Left forelimb (tissue), 1 donor: Measurements from ENCODE around the gene SMNDC1.

Source experiments
- DNase-seq: peaks from one replicate; pipeline ENCODE4 v3.0.0-alpha.2; 2018; ENCODE audit warnings: low spot score

Gene SMNDC1

DNA sequence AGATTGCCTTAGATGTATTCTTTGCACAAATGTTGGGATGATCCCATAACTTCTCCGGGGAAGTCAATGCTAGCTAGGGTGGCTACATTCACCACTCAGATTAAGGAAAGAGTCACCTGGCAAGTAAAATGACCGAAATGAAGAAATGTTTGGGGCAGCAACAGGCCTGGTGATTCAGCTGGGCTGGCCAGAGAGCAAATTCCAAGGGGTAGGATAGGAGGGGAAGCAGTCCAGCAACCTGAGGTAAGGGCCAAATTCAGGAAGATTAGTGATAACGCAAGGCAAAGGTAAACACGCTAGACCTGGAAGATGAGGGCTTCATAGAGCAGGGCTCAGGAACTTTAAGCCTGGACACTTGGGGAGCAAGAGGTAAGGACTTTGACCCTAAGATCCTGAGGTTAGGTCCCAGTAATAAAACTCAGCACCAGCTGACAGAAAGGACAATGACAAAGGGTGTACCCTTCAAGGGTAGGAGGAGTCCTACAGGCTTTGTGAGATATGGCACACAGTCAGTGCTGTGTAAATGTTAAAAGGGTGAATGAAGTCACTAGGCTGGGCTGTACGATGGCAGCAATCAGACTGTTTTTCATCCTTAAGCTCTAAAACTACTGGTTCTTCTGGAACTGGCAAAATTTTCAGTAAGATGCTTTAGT is 22.7 kb upstream of the SMNDC1 start:
- DNase-seq: no peak

DNA sequence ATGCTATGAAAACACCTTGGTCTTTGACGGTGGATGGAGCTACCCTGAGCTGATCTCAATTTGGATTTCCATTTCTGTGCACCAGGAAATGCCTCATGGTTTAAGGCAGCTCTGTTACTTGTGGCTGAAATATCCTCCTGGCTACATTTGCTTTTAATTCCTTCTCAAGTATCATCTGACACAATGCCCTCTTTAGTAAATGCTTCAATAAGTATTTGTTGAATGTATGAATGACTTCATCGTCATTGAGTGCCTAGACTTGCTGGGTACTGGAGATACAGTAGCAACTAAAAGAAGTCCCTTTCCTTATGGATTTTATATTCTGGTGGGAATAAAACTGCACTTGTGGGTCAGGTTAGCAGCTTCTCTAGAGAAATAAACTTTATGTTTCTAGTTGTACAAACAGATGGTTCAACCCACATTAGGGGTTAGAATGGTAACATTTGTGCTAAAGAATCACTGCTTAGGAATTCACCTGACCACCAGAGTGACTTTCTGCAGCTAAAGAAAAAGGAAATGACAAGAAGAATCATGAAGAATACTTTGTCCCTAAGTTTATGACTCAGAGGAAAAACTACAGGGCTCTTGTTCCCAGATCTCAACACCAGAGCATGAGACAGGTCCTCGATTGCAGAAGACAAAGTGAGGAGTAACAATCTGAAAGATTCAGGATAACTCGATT is 21.8 kb upstream of the SMNDC1 start:
- DNase-seq: no peak

DNA sequence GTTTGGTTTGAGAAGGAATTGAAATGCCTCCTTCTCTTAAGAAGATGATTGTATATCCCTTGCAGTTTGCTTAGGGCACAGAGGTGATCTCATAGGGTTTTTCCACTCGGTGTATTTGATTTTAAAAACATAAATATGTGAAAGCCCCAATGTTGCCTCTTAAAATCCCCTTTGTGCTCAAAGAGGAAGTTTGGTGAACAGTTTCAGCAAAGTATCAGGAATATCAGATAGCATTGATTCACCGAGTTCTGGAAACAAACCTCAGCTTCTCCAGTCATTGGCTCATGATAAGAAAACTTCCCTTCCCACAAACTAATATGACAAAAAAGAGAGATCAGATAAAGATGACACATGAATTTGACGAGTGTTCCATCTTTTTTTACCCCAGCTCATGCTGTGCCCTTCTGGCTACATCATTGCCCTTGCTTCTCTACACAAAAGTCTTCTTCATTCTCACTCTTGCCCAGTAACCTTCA is 20.1 kb upstream of the SMNDC1 start:
- no peak for DNase-seq

DNA sequence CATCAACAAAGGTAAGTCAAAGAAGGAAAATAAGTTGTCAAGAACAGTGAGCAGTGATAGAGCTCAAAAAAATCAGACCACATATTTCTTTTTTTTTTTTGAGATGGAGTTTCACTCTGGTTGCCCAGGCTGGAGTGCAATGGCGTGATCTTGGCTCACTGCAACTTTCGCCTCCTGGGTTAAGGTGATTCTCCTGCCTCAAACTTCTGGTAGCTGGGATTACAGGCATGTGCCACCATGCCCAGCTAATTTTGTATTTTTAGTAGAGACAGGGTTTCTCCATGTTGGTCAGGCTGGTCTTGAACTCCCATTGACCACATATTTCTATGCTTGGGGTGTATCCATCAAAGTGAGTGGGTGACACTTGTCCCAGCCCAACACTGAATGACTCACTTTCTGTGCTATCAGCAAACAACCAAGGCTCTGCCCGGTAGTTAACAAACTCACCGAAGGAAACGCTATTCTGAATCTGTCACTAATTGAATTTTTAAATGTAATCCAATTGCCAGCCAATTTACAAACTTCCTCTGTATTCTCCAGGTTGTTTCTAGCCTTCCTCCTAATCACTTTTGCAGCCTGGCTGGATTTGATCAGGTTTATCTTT is 19.6 kb upstream of the SMNDC1 start:
- no peak for DNase-seq

DNA sequence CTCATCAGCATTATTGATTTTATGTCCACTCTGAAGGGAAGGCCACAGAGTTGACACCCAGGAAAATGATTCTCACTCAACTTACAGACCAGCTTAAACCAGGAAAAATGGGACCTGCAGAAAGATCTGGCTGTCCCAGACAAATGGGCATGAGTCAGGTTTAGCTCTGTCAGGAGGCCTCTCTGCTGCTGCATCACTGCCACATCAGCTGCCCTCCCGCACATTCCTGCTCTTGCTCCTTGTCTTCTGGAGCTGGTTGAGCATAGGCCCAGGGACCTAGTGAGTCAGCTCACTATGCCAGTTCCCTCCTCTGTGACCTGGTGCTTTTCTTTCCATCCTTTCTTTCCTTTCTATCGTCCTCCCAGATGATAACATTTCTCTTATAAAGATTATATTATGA is 18.8 kb upstream of the SMNDC1 start:
- no peak for DNase-seq

DNA sequence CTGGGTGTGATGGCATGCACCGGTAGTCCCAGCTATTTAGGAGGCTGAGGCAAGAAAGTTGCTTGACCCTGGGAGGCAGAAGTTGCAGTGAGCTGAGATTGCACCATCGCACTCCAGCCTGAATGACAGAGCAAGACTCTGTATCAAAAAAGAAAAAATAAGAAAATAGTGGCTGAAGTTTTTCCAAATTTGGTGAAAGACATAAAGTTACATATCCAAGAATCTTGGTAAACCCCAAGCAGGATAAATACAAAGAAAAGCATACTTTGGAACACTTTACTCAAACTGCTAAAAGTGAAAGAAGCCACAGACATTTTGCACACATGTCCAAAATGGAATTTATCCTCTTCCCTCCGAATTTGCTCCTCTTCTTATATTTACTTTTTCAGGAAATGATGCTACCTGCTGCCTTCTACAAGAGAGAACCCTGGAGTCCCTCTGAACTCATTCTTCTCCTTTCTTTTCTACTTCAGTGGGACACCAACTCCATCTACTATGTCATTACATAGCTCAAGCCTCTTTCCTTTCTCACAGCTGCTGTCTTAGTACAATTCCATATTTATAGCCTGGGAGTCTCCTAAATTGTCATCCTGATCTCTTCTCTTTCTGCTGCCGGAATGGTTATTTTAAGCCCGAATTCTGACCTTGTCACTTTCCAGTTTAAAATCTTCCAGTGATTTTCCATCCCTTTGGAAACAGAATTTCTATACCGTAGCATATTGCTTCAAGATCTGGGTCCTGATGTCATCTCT is 17.3 kb upstream of the SMNDC1 start:
- DNase-seq: no peak

DNA sequence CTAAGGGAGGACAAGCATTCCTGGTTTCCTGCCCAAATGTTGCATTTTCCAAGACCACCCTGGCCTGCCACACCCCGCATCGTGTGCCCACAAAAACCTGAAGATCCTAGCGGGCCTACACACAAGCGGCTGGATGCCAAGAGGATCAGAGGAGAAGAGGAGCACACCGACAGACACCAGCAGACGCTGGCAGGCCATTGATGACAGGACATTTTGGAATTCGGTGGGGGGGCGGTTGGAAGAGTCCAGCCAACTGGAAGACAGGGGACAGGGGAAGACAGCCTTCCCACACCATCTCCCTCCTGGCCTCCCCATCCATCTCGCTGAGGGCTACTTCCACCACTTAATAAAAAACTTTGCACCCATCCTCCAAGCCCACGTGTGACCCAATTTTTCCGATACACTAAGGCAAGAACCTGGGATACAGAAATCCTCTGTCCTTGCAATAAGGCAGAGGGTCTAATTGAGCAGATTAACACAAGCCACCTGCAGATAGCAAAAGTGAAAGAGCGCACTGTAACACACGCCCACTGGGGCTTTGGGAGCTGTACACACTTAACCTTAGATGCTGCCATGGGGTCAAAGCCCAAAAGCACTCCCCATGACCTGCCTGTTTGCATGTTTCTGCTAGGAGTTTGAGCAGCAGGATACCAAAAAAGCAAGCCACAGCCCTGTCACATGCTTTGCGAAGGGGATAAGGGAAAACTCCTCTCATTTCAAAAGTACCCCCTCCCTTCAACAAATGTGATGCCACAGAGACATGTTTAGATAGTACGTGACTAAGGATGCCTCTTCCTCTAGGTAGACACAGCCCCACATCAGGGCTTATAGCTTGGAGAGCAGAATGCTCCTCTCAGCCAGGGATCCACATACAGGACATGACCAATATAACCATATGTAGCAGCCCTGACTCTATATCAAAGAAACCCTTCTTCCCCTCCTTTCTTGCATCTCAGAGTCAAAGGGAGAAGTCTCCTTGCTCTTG is 13.4 kb upstream of the SMNDC1 start:
- no peak for DNase-seq

DNA sequence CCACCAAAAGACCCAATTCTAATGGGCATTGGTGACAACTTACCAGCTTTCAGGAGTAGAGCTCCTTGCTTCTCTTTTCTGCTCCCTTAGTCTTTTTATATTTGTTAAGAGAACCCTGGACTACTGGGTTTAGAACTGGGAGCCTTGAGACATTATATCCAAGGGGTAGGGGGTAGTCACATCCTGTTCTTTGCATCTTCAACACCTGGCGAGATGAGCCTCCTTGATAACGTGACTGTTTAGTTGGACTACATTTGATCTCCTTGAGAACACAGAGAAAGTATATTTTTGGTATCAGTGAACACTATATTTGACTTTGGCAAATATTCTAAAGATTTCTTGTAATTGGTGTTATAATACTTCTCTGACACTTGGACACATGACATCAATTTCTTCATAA is 9.0 kb upstream of the SMNDC1 start:
- no peak for DNase-seq

DNA sequence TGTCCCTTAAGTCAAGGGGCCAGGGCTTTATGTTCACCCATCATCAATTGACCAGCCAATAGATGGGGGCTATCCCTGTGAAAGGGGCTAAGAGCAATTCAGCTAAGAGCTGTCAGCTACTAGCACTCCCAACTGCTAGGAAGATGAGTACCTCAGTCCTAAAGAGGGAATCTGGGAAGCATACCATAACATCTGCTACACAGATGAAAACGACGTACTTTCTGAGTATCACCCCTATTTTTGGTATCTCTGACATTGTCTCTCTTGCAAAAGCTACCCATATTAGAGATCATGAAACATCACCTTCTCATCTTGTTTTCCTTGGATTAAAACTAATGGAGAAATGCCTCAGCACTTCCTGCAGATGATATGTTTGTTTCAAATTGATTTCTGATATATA is 7.5 kb upstream of the SMNDC1 start:
- DNase-seq: no peak

DNA sequence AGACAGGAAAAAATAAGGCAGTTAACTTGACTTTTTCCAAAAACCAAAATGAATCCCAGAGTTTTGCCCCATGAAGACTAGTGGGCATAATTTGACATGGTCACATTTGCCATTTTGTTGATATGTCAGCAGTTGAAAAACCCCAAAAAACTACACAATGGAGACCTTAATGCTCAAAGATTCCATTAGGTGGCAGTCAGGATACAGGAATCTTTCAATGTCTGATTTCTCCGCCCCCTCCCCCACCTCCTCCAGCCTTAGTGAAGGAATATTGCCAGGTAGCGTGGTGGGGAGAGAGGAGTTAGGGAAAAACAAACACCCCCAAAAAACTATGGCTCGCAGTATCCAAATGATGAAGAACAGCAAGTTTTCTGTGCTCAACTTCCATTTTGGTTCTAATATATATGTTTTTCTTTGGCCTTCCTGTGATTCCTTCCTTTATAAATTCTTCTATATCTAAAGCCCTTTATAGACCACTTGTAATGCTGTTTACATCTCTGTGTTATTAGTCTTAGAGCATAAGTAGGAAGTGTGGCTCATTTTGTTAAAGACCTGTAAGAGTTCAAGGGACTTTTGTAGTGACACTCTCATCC is 6.7 kb upstream of the SMNDC1 start:
- DNase-seq: no peak

DNA sequence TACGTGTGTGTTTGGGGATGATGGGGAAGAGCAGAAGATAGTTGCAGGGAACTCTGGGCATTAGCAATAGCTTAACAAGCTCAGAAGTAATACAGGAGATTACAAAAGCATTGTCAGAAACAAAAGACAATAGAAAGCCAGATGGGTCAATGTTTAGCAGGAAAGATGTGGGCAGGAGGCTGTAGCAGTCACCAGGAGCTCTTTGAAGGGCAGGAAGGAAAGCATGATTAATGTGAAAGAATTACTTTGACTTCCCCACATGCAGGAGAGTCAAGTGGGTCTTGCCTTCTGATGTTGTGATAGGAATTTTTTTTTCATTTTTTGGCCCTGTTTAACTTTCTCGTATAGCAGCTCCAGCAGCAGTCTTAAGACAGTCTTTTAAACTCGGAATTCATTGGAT is 6.0 kb upstream of the SMNDC1 start:
- DNase-seq: no peak

DNA sequence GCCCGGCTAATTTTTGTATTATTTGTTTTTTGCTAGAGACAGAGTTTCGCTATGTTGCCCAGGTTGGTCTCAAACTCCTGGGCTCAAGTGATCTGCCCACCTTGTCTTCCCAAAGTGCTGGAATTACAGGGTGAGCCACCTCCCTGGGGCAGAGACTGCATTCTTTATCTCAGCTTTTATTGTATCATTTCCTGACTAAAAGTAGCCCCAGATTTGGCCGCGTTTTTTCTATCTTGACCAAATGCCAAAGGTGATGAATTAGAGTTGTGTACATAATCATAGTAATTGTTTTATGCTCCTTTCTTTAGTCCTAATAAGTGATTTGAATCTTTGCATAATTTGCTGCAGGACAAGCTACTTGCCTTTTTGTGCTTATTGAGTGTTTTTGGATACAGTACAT is 3.1 kb upstream of the SMNDC1 start:
- no peak for DNase-seq

DNA sequence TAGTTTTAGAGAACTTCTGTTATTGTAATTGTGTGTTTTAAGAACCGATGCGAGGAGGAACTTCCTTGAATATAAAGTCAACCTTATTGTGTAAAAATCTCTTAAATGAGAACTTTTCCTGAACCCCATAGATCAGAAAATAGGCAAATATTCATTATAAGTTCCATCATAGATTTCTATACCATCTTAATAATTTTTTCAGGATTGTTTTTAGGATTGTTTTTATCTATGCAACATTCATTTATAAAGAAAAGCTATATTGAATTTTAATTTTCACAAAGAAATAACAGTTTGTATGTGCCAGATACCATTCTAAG is 1.7 kb upstream of the SMNDC1 start:
- no peak for DNase-seq

DNA sequence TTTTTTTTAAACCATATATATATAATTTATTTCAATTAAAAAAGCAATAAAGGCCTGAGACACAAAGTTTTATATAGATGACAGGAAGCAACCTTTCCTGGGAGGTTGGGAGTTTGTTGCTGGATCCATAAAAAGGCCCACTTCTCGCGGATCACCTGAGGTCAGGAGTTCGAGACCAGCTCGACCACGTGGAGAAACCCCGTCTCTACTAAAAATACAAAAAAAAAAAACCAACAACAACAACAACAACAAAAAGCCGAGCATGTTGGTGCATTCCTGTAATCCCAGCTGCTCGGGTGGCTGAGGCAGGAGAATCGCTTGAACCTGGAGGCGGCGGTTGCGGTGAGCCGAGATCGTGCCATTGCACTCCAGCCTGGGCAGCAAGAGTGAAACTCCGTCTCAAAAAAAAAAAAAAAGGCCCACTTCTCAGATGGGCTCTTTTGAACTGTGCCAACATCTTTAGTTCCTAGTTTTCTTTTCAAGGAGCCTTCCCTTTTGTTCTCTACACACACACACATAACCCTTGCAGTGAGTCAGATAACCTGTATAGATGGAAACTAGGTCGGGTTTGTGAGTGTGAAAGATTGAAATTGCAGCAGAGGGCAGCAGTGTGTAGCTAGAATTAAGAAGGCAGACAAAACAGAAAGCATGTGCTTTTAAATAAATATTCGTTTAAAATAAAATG is 1.2 kb upstream of the SMNDC1 start:
- DNase-seq: no peak

DNA sequence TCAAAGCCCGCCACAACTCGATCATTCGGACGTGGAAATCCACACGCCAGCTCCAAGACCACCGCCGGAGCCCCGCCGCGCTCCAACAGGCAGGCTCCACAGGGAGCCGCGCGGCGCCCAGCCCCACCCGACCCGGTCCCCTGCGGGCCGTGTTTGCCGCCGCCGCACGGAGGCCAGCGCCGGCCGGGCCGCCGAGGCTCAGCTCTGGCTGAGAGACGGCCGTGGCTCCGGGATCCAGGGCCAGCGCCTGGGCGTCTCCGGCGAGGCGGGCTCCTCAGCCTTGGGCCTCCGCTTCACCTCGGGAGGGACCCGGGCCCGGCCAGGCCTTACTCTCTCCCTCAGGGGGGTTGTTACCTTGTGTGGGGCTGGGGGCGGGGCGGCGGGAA is 333 bp downstream of the SMNDC1 start:
- no peak for DNase-seq

DNA sequence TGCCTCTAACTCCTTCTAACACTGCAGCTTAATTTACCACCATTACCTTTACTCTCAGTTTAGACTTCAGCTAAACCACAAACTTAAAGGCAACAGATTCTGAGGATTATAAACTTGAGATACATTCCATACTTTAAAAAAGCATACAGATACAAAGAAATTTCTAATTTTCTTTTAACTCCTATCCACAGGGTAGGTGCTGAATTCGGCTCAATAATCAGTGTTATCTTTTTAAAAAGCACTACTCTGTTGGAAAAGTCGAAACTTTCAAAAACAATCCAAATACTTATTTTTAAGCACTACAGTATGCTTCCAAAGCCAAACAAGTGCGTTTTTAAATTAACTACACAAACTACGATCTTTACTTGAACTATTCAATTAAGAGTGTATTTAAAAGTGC is 1.0 kb downstream of the SMNDC1 start:
- DNase-seq: no peak

DNA sequence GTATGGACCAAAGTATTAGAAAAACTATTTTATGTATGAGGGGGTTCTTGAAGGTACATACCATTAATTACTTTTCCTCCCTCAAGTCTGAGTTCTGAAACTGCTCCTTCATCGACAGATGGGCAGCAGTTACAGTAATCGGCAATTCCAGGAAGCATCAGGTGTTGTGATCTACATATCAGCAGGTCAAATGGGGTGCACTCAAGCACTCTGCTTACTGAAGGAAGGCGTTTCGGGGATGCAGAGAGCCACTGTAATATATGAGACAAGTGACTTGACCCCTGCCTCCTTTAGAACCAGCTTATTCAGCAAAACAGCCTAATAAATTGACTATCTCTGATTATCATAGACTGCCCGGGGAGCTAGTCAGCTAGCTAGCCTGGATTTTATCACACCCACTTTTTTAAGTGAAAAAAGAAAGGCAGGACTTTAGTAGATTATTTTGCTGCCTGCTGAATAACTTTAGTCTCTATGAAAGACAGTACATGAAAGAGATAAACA is 4.2 kb downstream of the SMNDC1 start:
- no peak for DNase-seq

DNA sequence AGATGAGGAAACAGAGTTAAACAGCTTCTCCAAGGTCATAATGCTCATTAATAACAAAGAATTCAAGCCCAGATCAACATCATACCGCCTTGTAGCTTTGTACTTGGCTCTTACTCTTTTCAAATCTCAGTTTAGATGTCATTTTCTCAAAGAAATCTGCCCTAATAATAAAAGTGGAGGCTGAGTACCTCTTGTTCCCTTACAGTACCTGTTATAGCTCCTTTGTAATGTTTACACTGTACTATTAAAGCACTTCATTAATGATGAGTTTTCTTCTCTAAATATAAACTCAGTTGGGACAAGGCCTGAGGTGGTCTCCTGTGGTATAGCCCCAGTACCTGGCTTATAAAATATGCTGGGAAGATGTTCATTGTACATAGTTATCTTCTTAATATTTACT is 7.8 kb downstream of the SMNDC1 start:
- no peak for DNase-seq

DNA sequence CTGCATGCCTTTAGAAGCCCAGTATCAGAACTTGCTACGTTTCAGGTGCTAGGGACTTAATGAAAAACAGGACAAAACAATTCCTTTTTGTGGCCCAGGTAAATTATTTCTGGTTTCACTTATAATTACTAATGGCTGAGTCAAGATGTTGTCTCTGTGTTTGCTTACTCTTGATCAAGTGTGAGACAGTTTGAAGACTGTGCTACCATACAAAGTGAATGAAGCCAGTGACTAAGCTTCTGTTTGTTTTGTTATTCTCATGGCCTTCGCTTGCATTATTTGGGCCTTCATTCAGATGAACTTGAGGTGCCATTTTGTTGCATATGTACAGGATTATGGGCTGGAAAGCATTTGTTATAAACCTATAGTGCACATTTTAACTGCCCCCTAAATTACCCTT is 17.9 kb downstream of the SMNDC1 start:
- no peak for DNase-seq

DNA sequence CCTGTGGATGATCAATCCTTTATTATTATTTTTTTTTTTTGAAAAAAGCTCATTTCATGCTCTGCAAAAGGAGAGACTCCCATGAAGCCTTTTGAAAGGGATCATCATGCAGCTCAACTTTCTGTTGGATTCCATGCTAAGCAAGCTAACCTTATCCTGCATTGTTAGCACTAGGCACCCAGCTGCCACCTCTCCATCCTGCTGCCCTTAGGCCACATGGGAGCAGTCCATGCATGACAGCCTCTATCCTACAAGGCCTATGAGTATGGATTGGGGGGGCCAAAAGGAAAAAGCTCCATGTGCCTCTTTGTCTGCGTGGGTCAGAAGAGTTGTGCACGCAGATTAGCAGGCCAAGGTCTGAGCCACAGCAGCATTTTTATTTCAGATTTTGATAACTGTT is 19.2 kb downstream of the SMNDC1 start:
- DNase-seq: no peak

DNA sequence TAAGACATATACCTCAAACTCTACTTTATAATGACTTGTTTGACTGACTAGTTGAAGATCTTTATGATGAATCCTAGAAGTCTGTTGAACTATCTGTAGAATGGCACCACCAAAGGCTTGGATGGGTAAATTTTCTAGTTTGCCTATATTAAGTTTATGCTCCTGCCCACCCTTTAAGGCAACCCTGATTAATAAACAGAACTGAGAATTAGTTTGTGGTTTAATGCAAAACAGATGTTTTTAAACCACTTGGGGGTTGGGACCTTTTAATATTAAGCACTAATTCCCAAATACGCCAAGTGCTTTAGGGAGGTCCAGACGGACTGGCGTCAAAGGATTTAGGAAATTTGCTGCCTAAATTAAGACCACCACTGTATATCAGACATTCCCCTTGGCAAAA is 20.5 kb downstream of the SMNDC1 start:
- DNase-seq: no peak
